ENCODE data around the gene MAP3K21.

MAP3K21 gene

DNA sequence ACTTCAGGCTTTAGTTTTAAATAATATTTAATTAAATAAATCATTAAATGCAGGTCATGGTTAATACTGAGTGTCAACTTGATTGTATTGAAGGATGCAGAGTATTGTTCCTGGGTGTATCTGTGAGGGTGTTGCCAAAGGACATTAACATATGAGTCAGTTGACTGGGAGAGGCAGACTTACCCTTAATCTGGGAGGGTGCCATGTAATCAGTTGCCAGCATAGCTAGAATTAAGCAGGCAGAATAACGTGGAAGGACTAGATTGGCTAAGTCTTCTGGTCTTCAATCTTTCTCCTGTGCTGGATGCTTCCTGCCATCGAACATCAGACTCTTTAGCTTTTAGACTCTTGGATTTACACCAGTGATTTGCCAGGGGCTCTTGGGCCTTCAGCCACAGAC is 85.3 kb downstream of the MAP3K21 start:
- H3K4me3 ChIP-seq = no peak overlapping the region
- H3K27ac ChIP-seq = no peak overlapping the region

DNA sequence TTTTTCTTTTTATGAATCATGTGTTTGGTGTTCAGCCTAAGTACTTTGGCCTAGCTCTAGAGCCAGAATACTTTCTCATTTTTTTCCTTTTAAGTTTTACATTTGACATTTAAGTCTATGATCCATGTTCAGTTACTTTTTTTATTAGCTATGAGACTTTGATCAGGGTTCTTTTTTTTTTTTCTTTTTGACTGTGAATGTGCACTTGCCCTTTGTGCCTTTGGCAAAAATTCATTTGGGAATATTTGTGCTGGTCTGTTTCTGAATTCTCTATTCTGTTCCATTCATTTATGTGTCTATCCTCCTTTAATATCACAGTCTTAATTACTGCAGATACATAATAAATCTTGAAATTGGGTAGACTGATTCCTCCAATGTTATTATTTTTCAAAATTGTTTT is 93.8 kb downstream of the MAP3K21 start:
- Histone ChIP-seq H3K4me3 (no peak overlapping the region), H3K27ac (no peak overlapping the region)

DNA sequence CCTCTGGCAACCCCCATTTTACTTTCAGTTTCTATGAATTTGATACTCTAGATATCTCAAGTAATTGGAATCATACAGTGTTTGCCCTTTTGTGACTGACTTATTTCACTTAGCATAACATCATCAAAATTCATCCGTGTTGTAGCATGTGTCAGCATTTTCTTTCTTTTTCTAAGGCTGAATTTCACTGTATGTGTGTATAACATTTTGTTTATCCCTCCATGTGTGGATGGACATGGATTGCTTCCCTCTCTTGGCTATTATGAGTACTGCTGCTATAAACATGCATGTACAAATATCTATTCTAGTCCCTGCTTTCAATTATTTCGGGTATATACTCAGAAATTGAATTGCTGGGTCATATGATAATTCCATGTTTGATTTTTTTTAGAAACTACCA is 97.3 kb downstream of the MAP3K21 start:
- H3K4me3 ChIP-seq = no peak overlapping the region
- H3K27ac ChIP-seq = no peak overlapping the region

DNA sequence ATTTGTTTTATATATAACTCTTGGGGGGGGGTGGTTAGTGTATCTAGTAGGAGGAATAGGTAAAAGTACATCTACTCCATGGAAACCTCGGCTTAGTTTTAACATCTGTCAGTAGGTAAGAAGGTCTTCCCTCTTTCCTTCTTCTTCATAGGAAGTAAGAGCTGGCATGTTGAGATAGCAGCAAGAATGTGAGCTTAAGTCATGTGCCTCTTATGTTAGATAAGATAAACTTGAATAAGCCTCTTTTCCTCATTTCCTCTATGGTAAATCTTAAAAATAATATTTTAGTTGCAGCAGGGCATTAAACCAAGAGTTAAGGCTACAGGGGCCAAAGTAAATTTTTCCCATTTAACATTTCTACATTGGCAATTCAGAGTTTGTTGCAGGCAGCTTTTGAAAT is 100.4 kb downstream of the MAP3K21 start:
- H3K4me3 ChIP-seq = no peak overlapping the region
- no peak overlapping the region for H3K27ac ChIP-seq

DNA sequence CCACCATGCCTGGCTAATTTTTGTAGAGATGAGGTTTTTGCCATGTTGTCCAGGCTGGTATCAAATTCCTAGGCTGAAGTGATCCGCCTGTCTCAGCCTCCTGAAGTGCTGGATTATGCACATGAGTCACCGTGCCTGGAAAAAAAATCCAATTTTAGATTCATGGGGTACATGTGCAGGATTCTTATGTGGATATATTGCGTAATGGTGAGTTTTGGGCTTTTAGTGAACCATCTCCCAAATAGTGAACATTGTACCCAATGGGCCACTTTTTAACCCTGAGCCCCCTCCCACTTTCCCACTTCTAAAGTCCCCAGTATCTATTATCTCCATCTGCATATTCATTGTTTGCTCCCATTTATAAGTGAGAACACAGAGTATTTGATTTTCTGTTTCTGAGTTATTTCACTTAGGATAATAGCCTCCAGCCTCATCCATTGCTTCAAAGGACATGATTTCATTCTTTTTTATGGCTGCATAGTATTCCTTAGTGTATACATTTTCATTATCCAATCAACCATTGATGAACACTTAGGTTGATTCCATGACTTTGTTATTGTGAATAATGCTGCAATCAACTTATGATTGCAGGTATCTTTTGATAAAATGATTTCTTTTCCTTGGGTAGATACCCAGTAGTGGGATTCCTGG is 104.4 kb downstream of the MAP3K21 start:
- no peak overlapping the region for H3K4me3 ChIP-seq
- no peak overlapping the region for H3K27ac ChIP-seq

DNA sequence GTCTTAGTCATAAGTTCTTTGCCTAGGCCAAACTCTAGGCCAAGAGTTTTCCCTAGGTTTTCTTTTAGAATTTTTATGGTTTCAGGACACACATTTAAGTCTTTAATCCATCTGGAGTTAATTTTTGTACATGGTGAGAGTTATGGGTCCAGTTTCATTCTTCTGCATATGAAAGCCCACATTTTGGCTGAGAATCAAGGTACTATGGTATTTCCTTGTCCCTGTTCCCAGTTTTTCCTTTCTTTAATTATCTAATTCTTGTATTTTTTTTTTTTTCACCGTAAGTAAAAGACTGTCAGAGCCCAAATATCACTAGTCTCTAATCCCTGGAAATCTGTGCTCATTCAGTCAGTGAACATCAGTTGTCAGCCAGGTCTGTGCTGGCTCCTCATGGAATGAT is 105.4 kb downstream of the MAP3K21 start:
- H3K27ac ChIP-seq = no peak overlapping the region
- H3K4me3 ChIP-seq = no peak overlapping the region

DNA sequence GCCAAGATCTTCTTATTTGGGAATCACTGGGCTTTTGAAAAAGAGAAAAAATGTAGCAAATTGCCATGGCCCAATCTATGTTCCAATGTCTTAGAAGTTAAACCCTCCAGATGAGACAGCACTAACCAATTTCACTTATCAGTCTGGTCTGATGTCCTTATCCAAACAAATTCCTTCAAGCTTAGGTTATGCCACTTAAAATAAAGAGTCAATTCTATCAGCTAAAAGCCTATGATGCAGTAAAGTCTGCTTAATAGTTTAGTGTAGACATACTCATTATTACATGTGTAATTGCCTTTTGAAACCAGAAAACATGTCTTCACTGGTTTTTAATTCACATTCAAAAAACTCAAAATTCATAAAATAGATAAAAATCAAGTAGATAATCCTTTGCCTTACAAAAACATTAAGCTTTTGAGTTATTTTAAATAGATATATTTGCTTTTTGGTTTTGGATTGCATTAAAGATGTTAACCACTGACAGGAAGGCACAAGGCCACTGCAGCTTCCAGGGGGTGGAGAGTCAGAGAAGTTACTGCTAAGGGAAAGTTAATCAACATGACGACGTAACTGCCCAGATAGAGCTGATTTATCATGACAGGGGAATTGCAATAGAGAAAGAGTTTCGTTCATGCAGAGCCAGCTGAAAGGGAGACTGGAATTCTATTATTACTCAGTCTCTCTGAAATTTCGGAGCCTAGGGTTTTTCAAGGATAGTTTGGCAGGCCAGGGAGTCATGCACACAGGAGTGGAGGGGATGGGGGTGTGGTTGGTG is 106.1 kb downstream of the MAP3K21 start:
- no peak overlapping the region for H3K27ac ChIP-seq

More for the DNA sequence above, 106.1 kb downstream of the MAP3K21 start:
- no peak overlapping the region for H3K4me3 ChIP-seq

Measured in skin epidermis (tissue), 12 donors.